Smooth muscle cell (in vitro differentiated cells): ENCODE measurements around the gene ARMH1. TPM values are rescaled to one million over a fixed set of nuclear protein-coding genes. Genes with fewer than 3 reads are reported as not detected.

Source experiments
- DNase-seq: peaks from one replicate; lab custom pipeline; 2025; ENCODE audit not compliant: unreplicated experiment; lab: John Stamatoyannopoulos, UW
- H2AFZ ChIP-seq: fragments of 200-600 bp; sonication (generic); 2 replicates; pipeline ENCODE4 v1.6.0; 2016; ENCODE audit warnings: antibody characterized with exemption, low read depth, mild to moderate bottlenecking
- H3F3A ChIP-seq: fragments of 200-600 bp; sonication (generic); 2 replicates; pipeline ENCODE4 v1.6.0; 2017; ENCODE audit warnings: antibody characterized with exemption, low read depth
- H3K27ac ChIP-seq: fragments of 200-600 bp; sonication (generic); 2 replicates; pipeline ENCODE4 v1.5.1; 2016; ENCODE audit warnings: low read depth, mild to moderate bottlenecking
- H3K27me3 ChIP-seq: fragments of 200-600 bp; sonication (generic); 2 replicates; pipeline ENCODE4 v1.6.1; 2016; ENCODE audit warnings: low read depth, mild to moderate bottlenecking
- H3K36me3 ChIP-seq: fragments of 200-600 bp; sonication (generic); 2 replicates; pipeline ENCODE4 v1.5.1; 2016; ENCODE audit warnings: low read depth
- H3K4me1 ChIP-seq: fragments of 200-600 bp; sonication (generic); 2 replicates; pipeline ENCODE4 v1.5.1; 2016; ENCODE audit warnings: low read depth
- H3K4me2 ChIP-seq: fragments of 200-600 bp; sonication (generic); 2 replicates; pipeline ENCODE4 v1.6.0; 2016; ENCODE audit warnings: mild to moderate bottlenecking
- H3K4me3 ChIP-seq: fragments of 200-600 bp; sonication (generic); 2 replicates; pipeline ENCODE4 v1.5.1; 2016; ENCODE audit warnings: mild to moderate bottlenecking
- H3K79me2 ChIP-seq: fragments of 200-600 bp; sonication (generic); 2 replicates; pipeline ENCODE4 v1.6.0; 2016; ENCODE audit warnings: low read depth, mild to moderate bottlenecking
- H3K9ac ChIP-seq: fragments of 200-600 bp; sonication (generic); 2 replicates; pipeline ENCODE4 v1.6.0; 2016; ENCODE audit warnings: low read depth
- H3K9me3 ChIP-seq: fragments of 200-600 bp; sonication (generic); replicated peaks from 2 replicates; pipeline ENCODE4 v1.5.1; 2016; ENCODE audit warnings: low read depth
- H4K20me1 ChIP-seq: fragments of 200-600 bp; sonication (generic); 2 replicates; pipeline ENCODE4 v1.6.0; 2016; ENCODE audit warnings: low read depth
- WGBS: methylation state at CpG from one replicate; pipeline ENCODE4 v1.1.7; 2016; ENCODE audit warnings: low lambda C conversion rate; 5-methylcytosine and 5-hydroxymethylcytosine counted together
- polyA plus RNA-seq: library from polyadenylated mRNA; unstranded; fragments of >200 nt; fragmentation: Nextera tagmentation; extraction: Ambion mirVana; gene quantifications from 2 replicates; pipeline ENCODE4 v1.2.1, GENCODE V29; 2016
- total RNA-seq: library from RNA; depleted of rRNA; stranded (reverse); fragments of >200 nt; gene quantifications from 2 replicates; pipeline ENCODE4 v1.2.3, GENCODE V29; 2014
- TF ChIP-seq, protein P1 (sequence below): fragments of 200-600 bp; sonication (generic); IDR thresholded peaks from 2 replicates; pipeline ENCODE4 v1.5.1; 2017; ENCODE audit warnings: borderline replicate concordance, mild to moderate bottlenecking, antibody characterized with exemption; ENCODE audit not compliant: insufficient read depth, poor library complexity, severe bottlenecking

The ARMH1 gene
- total and polyA plus RNA-seq, 2 experiments from 2014 or later = 1.5 to 8.3 TPM

DNA sequence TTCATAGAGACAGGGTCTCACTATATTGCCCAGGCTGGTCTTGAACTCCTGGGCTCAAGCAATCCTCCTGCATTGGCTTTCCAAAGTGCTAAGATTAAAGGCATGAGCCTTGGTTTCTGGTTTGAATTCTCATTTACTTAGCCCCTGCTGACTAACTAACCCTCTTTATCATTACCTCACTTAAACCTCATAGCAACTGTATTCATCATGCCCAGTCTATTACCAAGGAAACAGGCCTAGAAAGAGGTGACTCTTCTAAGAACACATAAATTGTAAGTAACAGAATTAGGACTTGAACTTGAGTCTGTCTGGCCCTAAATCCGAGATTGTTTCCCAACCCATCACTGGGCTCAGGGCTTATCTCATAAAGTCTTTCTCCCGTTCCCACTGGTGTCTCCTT, 44.4 kb upstream of the ARMH1 start:
- H3K36me3 ChIP-seq = no peaks in the 10 kb centered on the region
- no peak overlapping the region for H3K4me3 ChIP-seq
- H3F3A ChIP-seq = no peaks in the 10 kb centered on the region
- H3K27me3 ChIP-seq = no peaks in the 10 kb centered on the region
- H3K79me2 ChIP-seq = peaks cover 17% of the 10 kb centered on the region
- no peaks in the 10 kb centered on the region for H3K9me3 ChIP-seq
- 71% methylated on average over 2 of the region's 2 CpGs for WGBS
- no peak overlapping the region for H2AFZ ChIP-seq
- peaks cover 16% of the 10 kb centered on the region for H3K4me1 ChIP-seq
- TF ChIP-seq, protein P1, sequence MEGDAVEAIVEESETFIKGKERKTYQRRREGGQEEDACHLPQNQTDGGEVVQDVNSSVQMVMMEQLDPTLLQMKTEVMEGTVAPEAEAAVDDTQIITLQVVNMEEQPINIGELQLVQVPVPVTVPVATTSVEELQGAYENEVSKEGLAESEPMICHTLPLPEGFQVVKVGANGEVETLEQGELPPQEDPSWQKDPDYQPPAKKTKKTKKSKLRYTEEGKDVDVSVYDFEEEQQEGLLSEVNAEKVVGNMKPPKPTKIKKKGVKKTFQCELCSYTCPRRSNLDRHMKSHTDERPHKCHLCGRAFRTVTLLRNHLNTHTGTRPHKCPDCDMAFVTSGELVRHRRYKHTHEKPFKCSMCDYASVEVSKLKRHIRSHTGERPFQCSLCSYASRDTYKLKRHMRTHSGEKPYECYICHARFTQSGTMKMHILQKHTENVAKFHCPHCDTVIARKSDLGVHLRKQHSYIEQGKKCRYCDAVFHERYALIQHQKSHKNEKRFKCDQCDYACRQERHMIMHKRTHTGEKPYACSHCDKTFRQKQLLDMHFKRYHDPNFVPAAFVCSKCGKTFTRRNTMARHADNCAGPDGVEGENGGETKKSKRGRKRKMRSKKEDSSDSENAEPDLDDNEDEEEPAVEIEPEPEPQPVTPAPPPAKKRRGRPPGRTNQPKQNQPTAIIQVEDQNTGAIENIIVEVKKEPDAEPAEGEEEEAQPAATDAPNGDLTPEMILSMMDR = no peak
- no peaks in the 10 kb centered on the region for H4K20me1 ChIP-seq
- H3K4me2 ChIP-seq = no peak overlapping the region
- peak overlapping the region; percentile 4 for H3K9ac ChIP-seq
- no peak for DNase-seq
- H3K27ac ChIP-seq = peak overlapping the region; percentile 74

DNA sequence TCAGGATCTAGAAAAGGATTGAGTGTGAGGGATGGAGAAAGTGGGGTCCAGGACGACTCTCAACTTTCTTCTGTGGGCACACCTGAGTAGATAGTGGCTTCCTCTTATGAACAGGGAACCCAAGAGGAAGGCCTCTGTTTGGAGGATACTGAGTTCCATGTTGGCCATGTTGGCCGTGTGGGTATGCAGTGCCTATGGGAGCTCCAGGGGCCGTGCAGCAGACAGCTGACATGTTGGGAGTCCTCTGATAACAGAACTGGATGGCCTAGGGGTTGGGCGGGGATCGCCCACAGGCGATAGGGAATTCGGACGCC, 43.2 kb upstream of the ARMH1 start:
- peak overlapping the region; percentile 98 for H2AFZ ChIP-seq
- H3K79me2 ChIP-seq = peaks cover 17% of the 10 kb centered on the region
- H3K9ac ChIP-seq = peak overlapping the region; percentile 82
- peaks cover 16% of the 10 kb centered on the region for H3K4me1 ChIP-seq
- TF ChIP-seq, protein P1 = no peak
- no peaks in the 10 kb centered on the region for H3K9me3 ChIP-seq
- H4K20me1 ChIP-seq = peaks cover 7% of the 10 kb centered on the region
- H3K4me2 ChIP-seq = peak overlapping the region; percentile 92
- peak overlapping the region; percentile 60 for H3K4me3 ChIP-seq
- no peaks in the 10 kb centered on the region for H3K36me3 ChIP-seq
- no peaks in the 10 kb centered on the region for H3F3A ChIP-seq
- peak overlapping the region; percentile 74 for H3K27ac ChIP-seq
- no peaks in the 10 kb centered on the region for H3K27me3 ChIP-seq
- no peak for DNase-seq
- 20% methylated on average over 8 of the region's 8 CpGs for WGBS

DNA sequence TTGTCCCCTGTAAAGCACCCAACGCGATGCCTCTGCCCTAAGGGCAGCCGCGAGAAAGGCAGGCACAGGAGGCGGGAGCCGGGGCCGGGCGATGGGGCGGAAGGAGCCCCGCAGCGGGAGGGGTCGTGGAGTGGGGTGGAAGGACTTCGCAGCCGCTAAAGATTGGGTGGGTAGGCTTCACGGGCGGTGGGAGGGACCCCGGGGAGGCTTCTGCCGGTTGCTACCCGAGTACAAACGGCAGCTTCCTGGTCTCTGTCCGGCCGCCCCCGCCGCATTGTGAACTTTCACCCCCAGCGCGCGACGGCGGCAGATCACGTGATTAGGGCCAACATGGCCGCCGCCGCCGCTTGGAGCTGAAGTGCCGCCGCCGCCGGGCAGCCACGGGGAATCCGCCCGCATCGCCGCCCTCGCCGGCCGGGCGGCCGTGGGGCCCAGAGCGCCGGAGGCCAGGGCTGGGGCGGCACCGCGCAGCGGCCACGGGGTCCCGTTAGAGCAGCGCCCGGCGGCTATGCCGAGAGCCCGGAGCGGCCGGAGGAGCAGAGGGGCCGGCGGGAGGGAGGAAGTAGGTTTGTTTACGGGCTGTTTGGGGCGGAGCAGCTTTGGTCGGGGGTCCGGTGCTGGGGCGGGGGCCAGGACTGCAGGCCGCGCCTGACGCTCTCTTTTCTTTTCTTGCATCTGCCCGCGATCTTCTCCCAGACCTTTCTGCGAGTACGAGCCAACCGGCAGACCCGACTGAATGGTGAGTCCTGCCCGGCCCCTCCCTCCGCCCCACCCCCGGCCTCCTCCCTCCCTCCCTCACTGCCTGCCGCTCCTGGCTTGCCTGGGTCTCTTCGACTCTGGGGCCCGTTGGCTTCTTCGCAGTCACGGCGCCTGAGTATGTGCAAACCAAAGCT, 42.6 kb upstream of the ARMH1 start:
- peaks cover 13% of the 10 kb centered on the region for H4K20me1 ChIP-seq
- H3K27me3 ChIP-seq = no peaks in the 10 kb centered on the region
- H3F3A ChIP-seq = no peaks in the 10 kb centered on the region
- peak overlapping the region; percentile 82 for H3K9ac ChIP-seq
- peak overlapping the region; percentile 92 for H3K4me2 ChIP-seq
- no peaks in the 10 kb centered on the region for H3K9me3 ChIP-seq
- peak; percentile 74 for DNase-seq
- peak overlapping the region; percentile 74 for H3K27ac ChIP-seq
- H3K4me1 ChIP-seq = peaks cover 16% of the 10 kb centered on the region
- peak overlapping the region; percentile 98 for H2AFZ ChIP-seq
- no peaks in the 10 kb centered on the region for H3K36me3 ChIP-seq
- 1% methylated on average over 63 of the region's 88 CpGs for WGBS
- TF ChIP-seq, protein P1 = no peak
- peak overlapping the region; percentile 60 for H3K4me3 ChIP-seq
- H3K79me2 ChIP-seq = peaks cover 17% of the 10 kb centered on the region
